ENCODE data around the gene CAMTA1. TPM values are rescaled to one million over a fixed set of nuclear protein-coding genes. Genes with fewer than 3 reads are reported as not detected.

Gene CAMTA1
- total RNA-seq, 4 donors from 2014 or later, result 57.4 to 88.3 (median 62.1) TPM

GRCh38 chr1:7587108-7587772, 802.0 kb downstream of the CAMTA1 start:
- no peaks in the 10 kb centered on the region for H3K36me3 ChIP-seq
- H3K9me3 ChIP-seq, result no peaks in the 10 kb centered on the region
- peak in 2 of 3 donors; percentile 6 to 14 for DNase-seq
- no peak overlapping the region for H3K27ac ChIP-seq
- no peaks in the 10 kb centered on the region for H3K27me3 ChIP-seq
- H3K4me3 ChIP-seq, result no peak overlapping the region
- no peaks in the 10 kb centered on the region for H3K4me1 ChIP-seq
- TF ChIP-seq POLR2A (IDR thresholded peaks at IDR 0.05), result no peak
- no peak for TF ChIP-seq CTCF (IDR thresholded peaks at IDR 0.05)

- no peaks in the 10 kb centered on the region for H3K36me3 ChIP-seq
- H3K27ac ChIP-seq, result no peak overlapping the region
- no peaks in the 10 kb centered on the region for H3K27me3 ChIP-seq
- peak in 2 of 3 donors; percentile 26 to 34 for DNase-seq
- H3K4me3 ChIP-seq, result no peak overlapping the region
- H3K4me1 ChIP-seq, result no peaks in the 10 kb centered on the region
- H3K9me3 ChIP-seq, result no peaks in the 10 kb centered on the region
- no peak for TF ChIP-seq CTCF (IDR thresholded peaks at IDR 0.05)
- no peak for TF ChIP-seq POLR2A (IDR thresholded peaks at IDR 0.05)
Observed at GRCh38 chr1:7587773-7588456, 802.7 kb downstream of the CAMTA1 start.

- no peaks in the 10 kb centered on the region for H3K27me3 ChIP-seq
- TF ChIP-seq POLR2A (IDR thresholded peaks at IDR 0.05), result no peak
- no peak for TF ChIP-seq CTCF (IDR thresholded peaks at IDR 0.05)
- H3K27ac ChIP-seq, result no peak overlapping the region
- no peak overlapping the region for H3K4me3 ChIP-seq
- no peaks in the 10 kb centered on the region for H3K9me3 ChIP-seq
- H3K4me1 ChIP-seq, result no peaks in the 10 kb centered on the region
- H3K36me3 ChIP-seq, result no peaks in the 10 kb centered on the region
- peak in 2 of 3 donors; percentile 18 to 30 for DNase-seq
Observed at GRCh38 chr1:7588457-7588827, 803.2 kb downstream of the CAMTA1 start.

GRCh38 chr1:7589080-7589735, 804.0 kb downstream of the CAMTA1 start:
- no peaks in the 10 kb centered on the region for H3K9me3 ChIP-seq
- H3K27me3 ChIP-seq, result no peaks in the 10 kb centered on the region
- no peaks in the 10 kb centered on the region for H3K36me3 ChIP-seq
- peak in 1 of 3 donors; percentile 31 for DNase-seq
- no peak overlapping the region for H3K4me3 ChIP-seq
- no peak overlapping the region for H3K27ac ChIP-seq
- no peaks in the 10 kb centered on the region for H3K4me1 ChIP-seq
- no peak for TF ChIP-seq POLR2A (IDR thresholded peaks at IDR 0.05)
- TF ChIP-seq CTCF (IDR thresholded peaks at IDR 0.05), result no peak

- TF ChIP-seq CTCF (IDR thresholded peaks at IDR 0.05) (no peak), POLR2A (IDR thresholded peaks at IDR 0.05) (no peak)
- DNase-seq, result peak in 1 of 3 donors; percentile 19
- H3K36me3 ChIP-seq, result no peaks in the 10 kb centered on the region
- no peak overlapping the region for H3K27ac ChIP-seq
- H3K4me1 ChIP-seq, result no peaks in the 10 kb centered on the region
- H3K27me3 ChIP-seq, result no peaks in the 10 kb centered on the region
- H3K4me3 ChIP-seq, result no peak overlapping the region
- H3K9me3 ChIP-seq, result no peaks in the 10 kb centered on the region
Observed at GRCh38 chr1:7589774-7590425, 804.6 kb downstream of the CAMTA1 start.
